Cortex of kidney (tissue), 1 donor: ENCODE data around the gene TNIK.

Experiments
- DNase-seq: peaks from one replicate; lab custom pipeline; 2025; lab: John Stamatoyannopoulos, UW

TNIK gene

GRCh38 chr3:171358181-171358880 is 101.9 kb downstream of the TNIK start:
- DNase-seq = no peak

- DNase-seq = no peak
These were observed 102.5 kb downstream of the TNIK start for GRCh38 chr3:171357721-171358120.

- DNase-seq = no peak
These were observed 104.0 kb downstream of the TNIK start for GRCh38 chr3:171356251-171356650.

GRCh38 chr3:171354706-171355582 is 105.3 kb downstream of the TNIK start:
- no peak for DNase-seq

- DNase-seq = no peak
These were observed 106.0 kb downstream of the TNIK start for GRCh38 chr3:171354049-171354705.

GRCh38 chr3:171353423-171353822 is 106.8 kb downstream of the TNIK start:
- DNase-seq = no peak

- DNase-seq = no peak
These were observed 107.7 kb downstream of the TNIK start for GRCh38 chr3:171352387-171352935.

- DNase-seq = no peak
These were observed 108.5 kb downstream of the TNIK start for GRCh38 chr3:171351676-171352075.

GRCh38 chr3:171350364-171350763 is 109.8 kb downstream of the TNIK start:
- DNase-seq = no peak

- DNase-seq = no peak
These were observed 110.8 kb downstream of the TNIK start for GRCh38 chr3:171349392-171349791.

- no peak for DNase-seq
These were observed 112.1 kb downstream of the TNIK start for GRCh38 chr3:171348121-171348520.

- no peak for DNase-seq
These were observed 112.7 kb downstream of the TNIK start for GRCh38 chr3:171347301-171348039.

GRCh38 chr3:171346582-171347300 is 113.5 kb downstream of the TNIK start:
- no peak for DNase-seq

GRCh38 chr3:171346019-171346418 is 114.2 kb downstream of the TNIK start:
- no peak for DNase-seq

- DNase-seq = no peak
These were observed 114.9 kb downstream of the TNIK start for GRCh38 chr3:171345107-171345843.

GRCh38 chr3:171343693-171344092 is 116.5 kb downstream of the TNIK start:
- DNase-seq = no peak

GRCh38 chr3:171342783-171343420 is 117.3 kb downstream of the TNIK start:
- DNase-seq = no peak

GRCh38 chr3:171342200-171342599 is 118.0 kb downstream of the TNIK start:
- no peak for DNase-seq

GRCh38 chr3:171340434-171340833 is 119.8 kb downstream of the TNIK start:
- no peak for DNase-seq

- DNase-seq = no peak
These were observed 120.6 kb downstream of the TNIK start for GRCh38 chr3:171339598-171339997.
